Stimulated activated CD8-positive, alpha-beta memory T cell treated with anti-CD3 and anti-CD28 coated beads, Interleukin-4, amount 100 ng/mL, for 1 hour (primary cell): Measurements from ENCODE around the gene CDH4.
A peak's percentile ranks its signal among the peaks of the same experiment; 100 is the strongest.
"Not testable (repeated sequence)": the region's sequence is repeated elsewhere in the genome, so short reads cannot be mapped to it uniquely, and the experiment has no call there.

ENCODE experiments used
- DNase-seq, 2 donors: peaks; one replicate each; pipeline ENCODE4 v3.0.0-alpha.2; 2020; ENCODE audit warnings: low read depth in 2 of 2, low spot score in 1 of 2

CDH4 gene

DNA sequence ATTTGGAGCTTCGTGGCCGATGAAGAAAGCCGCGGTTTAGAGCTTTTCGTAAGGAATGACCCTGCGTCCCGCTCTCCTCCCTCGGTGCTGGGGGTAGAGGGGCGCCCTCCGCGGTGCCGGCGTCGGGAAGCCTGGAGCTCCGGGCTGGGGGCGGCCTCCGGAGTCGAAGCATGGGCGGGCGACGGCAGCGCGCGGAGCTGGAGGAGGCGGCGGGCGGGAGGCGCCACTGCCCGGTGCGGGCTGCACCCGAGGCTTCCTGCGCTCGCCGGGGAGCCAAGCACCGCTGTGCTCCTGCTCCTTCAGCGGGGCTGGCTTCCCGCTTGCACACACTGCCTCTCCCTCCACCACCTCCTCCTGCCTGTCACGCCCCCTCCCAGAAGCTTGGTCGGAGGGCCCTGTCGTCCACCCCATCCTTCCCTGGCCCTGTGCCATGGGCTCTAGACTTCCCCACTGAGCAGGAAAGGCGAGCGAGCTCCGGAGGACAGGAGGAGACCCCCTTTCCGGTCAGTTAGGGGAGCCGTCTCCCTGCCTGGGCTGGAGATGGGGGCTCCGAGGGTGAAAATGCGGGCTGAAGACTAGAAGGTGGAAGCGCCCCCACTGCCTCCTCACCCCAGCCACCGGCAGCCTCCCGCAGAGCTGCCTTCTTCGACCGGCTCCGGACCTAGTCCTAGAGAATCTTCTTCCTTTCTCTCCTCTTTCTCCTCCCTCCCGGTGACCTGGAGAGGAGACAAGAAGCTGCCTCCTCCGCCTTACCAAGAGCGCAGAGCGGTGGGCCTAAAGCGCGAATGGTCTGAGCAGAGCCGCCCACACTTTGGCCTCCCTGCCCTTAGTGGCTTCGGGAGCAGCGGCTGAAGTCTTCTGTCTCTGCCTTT, 1.8 kb downstream of the CDH4 start:
- DNase-seq = no peak

DNA sequence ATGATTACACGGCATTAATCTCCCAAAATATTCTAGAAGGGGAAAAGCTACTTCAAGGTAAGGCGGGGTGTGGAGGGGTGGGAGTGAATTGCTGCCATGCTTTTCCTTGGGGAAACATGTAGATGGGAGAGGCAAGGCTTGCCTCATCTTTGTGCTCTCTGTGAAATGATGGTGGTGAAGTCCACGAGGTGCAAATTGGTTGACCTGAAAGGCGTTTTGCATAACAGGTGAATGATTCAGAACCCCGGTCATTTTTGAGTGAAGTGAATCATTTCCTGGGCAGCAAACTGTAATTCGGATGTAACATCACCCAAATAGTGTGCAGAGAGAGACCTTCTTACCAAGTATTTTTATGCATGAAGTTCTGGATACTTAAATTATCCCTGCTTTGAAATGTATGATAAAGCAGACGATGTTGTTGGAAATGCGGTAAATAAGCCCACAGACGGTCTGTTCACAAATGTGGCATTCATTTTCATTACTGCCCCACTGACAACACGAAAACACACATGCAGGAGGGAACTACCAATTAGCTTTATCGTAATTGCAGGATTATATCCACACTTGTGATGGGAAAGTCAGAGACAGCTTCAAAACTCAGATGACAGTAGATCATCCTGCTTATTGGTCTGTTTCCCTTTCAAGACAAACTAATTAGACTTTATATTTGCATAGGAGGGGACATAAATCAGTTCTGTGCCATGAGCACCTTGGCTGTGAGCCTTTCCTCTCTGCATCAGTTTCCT, 3.0 kb downstream of the CDH4 start:
- DNase-seq = no peak

DNA sequence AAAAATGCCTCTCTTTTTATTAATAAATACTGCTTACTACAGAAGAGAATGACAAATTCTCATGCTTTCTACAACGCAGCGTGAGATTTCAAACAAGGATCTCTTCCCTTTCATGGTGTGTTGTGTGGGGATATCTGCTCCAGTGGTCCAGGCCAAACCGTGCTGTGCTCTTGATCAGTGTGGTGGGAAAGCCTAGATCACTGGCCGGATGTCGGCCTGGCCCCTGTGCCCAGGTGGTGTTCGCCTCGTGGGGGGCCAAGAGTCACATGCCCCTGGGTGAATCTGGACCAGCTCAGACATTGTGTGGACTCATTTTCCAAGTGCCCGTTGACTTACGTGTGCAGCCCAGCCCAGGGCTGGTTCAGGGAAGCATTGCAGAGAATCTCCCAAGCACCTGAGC, 4.3 kb downstream of the CDH4 start:
- DNase-seq = no peak

DNA sequence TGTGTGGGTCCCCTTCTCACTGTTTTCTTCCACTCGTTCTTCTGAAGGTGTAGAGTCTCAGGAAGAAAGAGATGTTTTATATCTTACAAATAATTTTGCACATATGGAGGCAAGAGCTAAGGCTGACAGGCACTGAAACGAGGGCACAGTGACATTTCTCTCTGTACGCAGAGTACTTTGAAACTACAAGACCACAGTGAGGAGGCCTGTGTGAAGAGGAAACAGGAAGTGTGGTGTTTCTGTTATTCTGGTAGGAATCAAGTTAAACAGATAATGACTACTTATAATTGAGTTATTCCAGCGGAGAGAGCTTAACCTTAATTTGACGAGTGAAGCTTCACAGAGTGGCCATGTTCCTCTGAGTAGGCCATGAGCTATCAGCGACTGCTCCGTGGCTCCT, 4.8 kb downstream of the CDH4 start:
- no peak for DNase-seq

DNA sequence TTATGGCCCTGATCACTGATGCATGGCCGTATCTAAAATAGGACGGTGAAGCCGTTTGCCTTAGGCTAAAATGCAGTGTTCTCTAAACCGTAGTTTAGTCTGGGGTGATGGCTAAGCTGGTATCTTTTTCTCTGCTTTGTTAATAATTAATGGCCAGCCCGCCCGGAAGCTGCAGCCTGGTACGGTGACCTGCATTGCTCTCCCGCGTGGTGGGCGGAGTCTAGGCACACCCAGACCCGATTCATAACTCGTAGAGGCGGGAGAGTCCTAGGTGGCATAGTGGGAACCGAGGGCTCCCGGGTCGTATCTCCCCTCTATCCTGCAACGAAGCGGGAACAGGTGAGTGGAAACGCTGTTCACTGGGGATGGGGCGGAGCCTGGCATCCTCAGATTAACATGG, 5.5 kb downstream of the CDH4 start:
- DNase-seq = no peak

DNA sequence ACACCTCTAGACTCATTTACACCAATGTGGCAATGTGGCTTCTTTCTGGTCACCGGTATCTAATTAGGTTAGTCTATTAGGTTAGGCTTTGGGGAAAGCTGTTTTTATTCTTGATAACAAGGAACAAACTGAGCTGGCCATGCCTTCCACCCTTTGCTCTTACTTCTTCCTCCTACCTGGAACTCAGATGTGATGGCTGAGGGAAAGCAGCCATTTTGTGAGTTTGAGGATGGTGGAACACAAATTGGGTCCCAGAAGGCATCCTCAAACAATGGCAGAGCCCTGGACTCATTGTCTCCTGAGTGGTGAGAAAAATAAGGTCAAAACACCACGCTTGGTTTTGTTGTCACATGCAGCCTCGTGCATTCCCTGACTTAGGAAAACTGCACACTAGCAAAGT, 7.7 kb downstream of the CDH4 start:
- no peak for DNase-seq

DNA sequence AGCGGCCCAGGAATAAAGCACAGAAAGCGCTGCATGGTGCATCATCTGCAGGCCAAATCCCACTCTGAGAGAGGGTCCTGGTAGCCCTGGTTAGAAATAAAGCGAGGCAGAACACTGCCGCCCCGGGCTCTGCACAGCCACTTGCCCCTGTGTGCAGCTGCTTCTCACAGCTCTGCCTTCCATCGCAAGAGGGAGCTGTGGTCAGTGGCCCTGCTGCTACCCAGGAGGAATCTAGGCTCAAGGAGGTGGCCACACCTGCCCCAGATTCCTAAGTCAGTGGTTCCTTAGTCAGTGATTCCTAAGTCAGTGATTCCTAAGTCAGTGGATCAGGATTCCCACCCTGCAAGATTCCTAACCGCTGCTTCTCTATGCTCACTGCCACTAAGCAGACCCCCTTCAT, 8.8 kb downstream of the CDH4 start:
- DNase-seq = no peak

DNA sequence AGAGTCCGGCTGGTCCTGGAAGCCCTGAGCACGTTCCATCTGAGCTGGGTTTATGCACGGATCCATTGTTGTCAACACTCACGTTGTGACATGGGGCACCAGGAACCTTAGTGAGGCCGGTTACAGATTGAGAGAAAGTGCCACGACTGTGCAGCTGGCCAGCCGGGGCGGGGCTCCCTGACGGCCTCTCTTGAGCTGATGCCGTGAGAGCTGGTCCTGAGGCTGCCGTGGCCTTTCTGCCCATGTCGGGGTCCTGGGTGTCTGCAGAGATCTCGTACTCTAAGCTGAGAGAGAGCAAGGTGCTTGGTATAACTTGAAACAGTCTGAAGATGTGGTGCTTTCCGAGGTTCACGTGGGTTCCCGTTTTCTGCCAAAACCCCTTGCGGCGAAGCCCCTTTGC, 10.0 kb downstream of the CDH4 start:
- no peak for DNase-seq

DNA sequence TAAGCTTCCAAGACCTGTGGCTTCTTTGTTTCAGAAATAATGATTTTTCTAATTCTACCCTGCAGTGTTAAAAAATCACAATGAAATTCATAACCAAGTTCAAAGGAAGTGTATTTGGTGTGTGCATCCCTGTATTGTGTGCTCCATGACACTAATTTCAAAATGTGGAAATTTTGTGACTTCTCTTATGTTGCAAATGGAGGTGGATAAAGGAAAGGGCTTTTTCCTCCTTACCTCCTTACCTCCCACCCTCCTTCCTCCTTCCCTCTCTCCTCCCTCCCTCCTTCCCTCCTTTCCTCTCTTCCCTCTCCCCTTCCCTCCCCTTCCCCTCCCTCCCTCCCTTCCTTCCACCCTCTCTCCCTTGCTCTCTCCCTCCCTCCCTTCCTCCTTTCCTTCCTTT, 10.5 kb downstream of the CDH4 start:
- DNase-seq = no peak

DNA sequence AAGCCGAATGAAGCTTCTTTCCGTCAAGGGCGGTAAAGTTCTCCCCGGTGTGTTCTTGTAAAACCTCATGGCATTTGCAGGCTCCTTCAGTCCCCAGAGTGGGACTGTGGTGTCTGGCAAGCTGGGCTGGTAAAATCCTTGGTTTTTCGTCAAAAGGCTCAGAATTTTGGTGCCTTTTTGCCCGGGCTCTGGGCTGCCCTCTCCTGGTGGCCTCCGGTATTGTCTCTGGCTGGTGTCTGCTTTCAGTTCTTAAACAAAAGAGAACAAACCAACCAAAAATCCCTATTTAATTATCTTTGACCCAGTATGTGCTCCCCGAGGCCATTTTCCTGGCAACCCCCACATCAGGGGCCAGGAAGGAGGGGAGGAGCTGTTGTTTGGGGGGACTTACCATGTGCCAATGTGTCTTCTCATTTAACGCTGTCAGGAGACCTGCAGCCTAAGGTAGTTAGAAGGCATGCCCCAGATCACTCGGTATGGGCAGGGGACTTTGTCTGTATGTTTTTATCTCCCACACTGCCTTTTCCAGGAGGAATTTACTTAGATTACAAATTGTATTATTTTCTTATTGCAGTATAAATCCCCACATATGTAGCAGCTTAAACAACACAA, 11.1 kb downstream of the CDH4 start:
- peak in 1 of 2 donors; percentile 13 for DNase-seq

DNA sequence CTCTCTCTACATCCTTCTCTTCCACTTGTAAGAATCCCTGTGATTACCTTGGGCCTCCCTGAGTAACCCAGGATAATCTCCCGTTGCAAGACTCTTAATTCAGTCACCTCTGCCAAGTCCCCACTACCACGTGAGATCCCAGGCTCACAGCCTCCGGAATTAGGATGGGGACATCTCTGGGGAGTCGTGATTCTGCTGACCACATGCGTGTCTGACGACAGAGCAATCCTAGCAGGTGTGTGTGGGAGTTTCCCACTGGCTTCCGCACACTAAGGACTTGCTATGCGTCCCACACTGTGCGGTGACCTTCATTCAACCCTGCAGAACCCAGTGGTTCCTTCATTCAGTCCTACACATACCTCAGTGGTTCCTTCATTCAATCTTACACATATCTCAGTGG, 11.9 kb downstream of the CDH4 start:
- DNase-seq = no peak

DNA sequence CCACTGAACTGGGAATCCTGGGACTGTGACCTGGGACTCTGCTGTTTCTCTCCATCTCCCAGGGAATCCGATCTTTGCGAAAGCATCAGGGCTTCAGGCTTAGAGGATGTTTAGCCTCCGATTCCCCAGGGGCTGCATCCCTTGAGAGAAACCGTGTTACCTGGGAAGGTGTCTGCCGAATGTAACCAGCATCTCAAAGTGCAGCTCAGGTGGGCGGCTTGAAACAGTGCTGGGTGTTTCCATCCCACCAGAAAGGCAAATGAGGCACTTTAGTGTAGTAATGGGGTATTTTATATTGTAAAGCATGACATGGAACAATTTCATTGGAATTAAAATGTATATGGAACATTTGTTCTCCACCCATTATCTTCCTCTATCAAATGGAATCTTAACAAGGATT, 15.2 kb downstream of the CDH4 start:
- DNase-seq = no peak

DNA sequence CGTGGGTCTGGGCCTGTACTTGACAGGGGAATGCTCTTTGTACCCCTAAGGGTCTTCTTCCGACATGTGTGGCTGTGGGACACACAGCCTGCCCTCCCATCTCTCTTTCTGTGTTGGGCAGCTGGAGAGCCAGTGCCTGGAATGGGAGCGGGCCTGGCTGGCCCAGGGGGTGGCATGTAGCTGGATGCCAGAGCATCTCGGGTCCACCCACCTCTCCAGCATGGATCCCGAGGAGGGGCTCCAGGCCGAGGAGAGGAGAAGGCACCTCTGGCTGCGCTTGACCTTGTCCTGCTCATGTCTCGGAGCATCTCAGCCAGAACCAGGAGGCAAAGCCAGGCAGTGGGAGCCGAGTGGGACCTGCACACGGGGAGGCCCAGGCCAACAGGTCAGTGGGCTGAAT, 16.0 kb downstream of the CDH4 start:
- DNase-seq = no peak

DNA sequence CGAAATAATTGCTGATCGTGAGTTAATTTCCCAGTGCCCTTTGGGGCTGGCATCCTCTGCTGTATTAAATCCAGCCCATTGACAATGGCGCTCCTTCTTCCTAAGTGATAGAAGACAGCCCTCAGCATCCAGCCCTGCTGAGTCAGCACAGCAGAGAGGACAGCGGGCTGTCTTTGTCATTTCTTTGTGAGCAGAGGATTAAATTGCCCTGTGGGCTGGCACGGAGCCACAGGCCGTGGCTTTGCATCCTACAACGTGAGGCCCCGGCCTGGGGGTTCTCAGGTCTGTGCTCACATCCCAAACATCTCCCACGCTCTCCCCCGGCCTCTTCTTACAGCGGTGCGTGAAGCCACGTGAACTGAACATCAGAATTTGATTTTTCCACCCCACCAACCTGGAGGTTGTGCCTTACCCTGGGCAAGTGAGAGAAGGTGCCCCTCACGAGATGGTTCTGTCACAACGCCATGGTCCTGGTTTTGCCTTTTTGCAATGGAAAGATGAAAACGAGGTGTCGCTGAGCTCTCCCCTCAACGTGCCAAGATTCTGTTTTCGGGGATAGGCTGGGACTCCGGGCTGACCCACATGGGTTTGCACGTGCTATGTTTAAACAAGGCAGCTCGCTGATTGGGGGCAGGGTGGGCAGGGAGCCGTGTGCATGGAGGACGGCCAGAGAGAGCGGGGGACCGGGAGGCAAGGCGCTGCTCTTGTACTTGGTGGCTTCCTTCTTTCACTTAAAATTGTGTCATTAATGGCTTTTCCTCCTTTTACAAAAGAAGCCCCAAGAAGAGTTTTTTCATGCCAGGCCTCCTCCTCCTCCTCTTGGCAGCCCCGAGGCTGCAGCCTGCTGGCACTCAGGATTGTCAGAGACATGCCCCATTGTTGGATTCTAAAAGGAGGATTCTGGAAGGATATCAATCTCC, 19.5 kb downstream of the CDH4 start:
- no peak for DNase-seq

DNA sequence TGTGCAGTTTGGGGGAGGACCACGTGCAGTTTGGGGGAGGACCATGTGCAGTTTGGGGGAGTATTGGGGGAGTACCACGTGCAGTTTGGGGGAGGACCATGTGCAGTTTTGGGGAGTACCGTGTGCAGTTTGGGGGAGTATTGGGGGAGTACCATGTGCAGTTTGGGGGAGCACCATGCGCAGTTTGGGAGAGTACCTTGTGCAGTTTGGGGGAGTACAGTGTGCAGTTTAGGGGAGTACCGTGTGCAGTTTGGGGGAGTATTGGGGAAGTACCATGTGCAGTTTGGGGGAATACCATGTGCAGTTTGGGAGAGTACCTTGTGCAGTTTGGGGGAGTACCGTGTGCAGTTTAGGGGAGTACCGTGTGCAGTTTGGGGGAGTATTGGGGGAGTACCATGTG, 21.0 kb downstream of the CDH4 start:
- not testable (repeated sequence) for DNase-seq

DNA sequence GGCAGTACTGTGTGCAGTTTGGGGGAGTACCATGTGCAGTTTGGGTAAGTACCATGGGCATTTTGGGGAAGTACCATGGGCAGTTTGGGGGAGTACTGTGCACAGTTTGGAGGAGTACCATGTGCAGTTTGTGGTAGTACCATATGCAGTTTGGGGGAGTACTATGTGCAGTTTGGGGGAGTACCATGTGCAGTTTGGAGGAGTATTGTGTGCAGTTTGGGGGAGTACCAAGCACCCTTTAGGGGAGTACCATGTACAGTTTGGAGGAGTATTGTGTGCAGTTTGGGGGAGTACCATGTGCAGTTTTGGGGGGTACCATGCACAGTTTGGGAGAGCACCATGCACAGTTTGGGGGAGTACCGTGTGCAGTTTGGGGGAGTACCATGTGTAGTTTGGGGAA, 21.6 kb downstream of the CDH4 start:
- DNase-seq = not testable (repeated sequence)

DNA sequence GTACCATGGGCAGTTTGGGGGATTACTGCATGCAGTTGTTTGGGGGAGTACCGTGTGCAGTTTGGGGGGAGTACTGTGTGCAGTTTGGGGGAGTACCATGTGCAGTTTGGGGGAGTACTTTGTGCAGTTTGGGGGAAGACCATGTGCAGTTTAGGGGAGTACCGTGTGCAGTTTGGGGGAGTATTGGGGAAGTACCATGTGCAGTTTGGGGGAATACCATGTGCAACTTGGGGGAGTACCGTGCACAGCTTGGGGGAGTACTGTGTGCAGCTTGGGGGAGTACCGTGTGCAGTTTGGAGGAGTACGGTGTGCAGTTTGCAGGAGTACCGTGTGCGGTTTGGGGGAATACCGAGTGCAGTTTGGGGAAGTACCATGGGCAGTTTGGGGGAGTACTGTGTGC, 22.3 kb downstream of the CDH4 start:
- no peak for DNase-seq

DNA sequence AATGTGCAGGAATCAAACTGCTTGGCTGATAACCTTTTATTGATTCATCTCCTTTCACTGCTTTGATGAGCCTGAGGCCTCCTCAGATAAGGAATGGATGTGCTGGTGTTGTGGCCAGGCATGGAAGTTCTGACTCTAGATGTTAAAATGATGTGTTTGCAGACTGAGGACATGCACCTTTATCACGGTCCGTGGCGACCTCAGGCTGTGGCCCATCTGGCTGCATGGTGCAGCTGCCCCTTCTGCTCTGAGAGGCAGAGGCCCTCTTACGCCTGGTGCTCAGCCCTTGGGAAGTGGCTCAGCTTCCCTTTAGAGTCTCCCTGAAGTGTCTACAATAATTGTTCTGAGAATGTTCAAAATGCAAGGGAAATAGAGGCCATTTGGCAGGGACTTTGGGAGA, 26.2 kb downstream of the CDH4 start:
- no peak for DNase-seq

DNA sequence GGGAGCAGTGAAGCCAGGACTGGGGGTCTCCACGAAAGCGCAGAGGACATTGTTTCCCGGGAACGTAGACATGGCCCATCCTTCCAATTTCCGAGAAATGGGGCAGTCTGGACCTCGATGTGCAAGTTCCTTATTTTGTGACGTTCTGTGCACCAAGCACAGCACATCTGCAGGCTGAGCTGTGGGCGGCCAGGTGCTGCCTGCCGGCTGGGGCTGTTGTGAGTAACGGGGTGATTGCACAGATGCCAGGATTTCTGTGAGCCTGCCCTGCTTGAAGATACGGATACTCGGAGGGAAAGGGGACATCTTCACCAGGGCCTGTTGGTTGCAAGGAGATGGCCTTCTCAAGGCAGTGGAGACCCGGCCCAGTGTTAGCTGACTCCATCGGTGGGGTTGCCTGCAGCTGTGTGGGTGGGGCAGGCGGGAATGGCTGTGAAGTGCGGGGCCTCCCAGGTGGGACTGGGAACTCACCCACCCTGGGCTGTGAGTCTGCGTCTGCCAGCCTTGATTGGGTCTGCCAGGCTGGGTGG, 27.6 kb downstream of the CDH4 start:
- DNase-seq = no peak

DNA sequence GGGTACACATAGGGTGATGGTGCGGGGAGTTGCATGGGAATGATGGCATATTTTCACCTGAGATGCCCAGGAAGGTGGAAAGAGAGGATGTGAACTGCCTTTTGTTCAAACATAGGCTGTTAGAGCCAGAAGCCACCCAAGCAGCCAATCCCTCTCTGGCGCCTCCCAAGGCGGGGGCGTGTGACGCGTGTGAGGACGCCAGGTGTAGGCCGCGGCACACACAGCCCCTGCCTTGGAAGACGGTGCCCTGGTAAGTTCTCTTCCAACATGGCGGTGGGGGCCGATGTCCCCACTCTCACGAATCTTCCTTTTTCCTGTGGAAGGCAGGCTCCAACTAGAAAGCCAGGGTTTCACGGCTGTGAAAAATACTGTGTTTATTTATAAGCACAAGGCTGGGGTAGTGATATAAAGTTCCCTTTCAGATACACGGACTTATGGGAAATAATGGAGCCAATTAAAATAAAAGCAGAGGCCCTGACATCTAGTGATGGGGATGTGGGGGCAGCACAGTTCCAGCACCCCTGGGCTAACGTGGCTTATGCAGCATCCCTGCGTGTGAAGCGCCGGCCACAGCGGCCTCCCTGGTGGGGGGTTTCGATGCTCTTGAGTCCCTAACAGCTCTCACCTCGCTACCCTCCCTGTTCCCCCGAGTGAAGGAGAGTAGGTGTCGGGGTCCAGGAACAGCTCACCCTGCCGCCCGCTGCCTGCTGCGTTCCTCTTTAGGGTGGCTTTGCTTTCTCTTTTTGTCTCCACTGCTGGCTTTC, 28.3 kb downstream of the CDH4 start:
- DNase-seq = no peak
